OCI-LY1 (cell line): Measurements from ENCODE around the gene DLX3.

ENCODE experiments used
- EZH2 ChIP-seq: fragments of 200-600 bp; sonication (generic), shearing (Covaris generic); IDR thresholded peaks from 2 replicates; pipeline ENCODE4 v1.8.0; 2017; ENCODE audit warnings: borderline replicate concordance, mixed run types, mild to moderate bottlenecking, antibody characterized with exemption, low read length, moderate library complexity, mixed read lengths
- TF ChIP-seq, protein P1 (sequence below): fragments of 200-600 bp; sonication (generic), shearing (Covaris generic); IDR thresholded peaks from 2 replicates; pipeline ENCODE4 v1.5.1; 2017; ENCODE audit warnings: mild to moderate bottlenecking, antibody characterized with exemption, low read length, moderate library complexity, mixed read lengths

DNA sequence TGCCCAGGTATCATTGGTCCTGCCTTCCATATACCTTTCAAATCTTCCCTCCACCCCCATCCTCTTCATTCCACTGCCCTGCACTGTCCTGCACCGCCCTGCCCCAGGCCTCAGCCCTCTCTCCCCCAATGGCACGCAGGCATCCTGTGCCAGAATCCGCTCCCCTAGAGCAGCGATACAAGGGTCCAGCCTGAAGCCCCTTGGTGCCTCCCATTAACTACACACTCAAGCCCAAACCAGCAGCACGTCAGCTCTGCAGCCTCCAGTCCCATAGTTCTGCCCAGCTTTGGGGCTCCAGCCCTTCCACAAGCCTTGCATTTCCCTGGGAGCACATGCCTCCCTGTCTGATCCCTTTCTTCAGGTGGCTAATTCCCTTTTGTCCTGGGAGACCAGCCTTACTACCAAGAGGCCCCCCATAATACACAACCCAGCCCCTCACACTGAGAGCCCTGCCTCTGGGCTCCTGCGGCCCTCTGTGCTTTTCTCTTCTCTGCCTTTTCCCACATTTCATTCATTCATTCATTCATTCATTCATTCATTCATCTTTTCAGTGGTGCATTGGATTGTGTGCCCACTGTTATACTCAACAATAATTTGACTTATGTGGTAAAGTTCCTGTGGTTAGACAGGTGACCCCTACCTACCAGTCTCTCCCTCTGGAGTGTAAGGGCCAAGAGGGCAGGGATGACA, 26.8 kb upstream of the DLX3 start:
- TF ChIP-seq, protein P1, sequence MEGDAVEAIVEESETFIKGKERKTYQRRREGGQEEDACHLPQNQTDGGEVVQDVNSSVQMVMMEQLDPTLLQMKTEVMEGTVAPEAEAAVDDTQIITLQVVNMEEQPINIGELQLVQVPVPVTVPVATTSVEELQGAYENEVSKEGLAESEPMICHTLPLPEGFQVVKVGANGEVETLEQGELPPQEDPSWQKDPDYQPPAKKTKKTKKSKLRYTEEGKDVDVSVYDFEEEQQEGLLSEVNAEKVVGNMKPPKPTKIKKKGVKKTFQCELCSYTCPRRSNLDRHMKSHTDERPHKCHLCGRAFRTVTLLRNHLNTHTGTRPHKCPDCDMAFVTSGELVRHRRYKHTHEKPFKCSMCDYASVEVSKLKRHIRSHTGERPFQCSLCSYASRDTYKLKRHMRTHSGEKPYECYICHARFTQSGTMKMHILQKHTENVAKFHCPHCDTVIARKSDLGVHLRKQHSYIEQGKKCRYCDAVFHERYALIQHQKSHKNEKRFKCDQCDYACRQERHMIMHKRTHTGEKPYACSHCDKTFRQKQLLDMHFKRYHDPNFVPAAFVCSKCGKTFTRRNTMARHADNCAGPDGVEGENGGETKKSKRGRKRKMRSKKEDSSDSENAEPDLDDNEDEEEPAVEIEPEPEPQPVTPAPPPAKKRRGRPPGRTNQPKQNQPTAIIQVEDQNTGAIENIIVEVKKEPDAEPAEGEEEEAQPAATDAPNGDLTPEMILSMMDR: no peak
- no peak for TF ChIP-seq EZH2
